ENCODE data around the gene SCLY. TPM values are rescaled to one million over a fixed set of nuclear protein-coding genes. Genes with fewer than 3 reads are reported as not detected.
"Not testable (repeated sequence)": the region's sequence is repeated elsewhere in the genome, so short reads cannot be mapped to it uniquely, and the experiment has no call there.

The SCLY gene
- total RNA-seq, 2 donors from 2014 or later, result 13.3 to 33.7 TPM

GRCh38 chr2:238046725-238047270 lies 14.0 kb upstream of the SCLY start:
- H3K4me1 ChIP-seq (ENCODE audit: control insufficient read depth in 1 of 2, low read depth in 2 of 2), result no peaks in the 10 kb centered on the region
- H3K27me3 ChIP-seq (replicated peaks; ENCODE audit: insufficient read depth), result no peaks in the 10 kb centered on the region
- ATAC-seq (ENCODE audit: insufficient number of reproducible peaks, low FRiP score, low read depth) (no peak), DNase-seq (ENCODE audit: low spot score) (no peak)
- no peak overlapping the region for H3K27ac ChIP-seq
- H3K9me3 ChIP-seq, result no peaks in the 10 kb centered on the region
- H3K4me3 ChIP-seq, result no peak overlapping the region
- no peak for TF ChIP-seq CTCF (IDR thresholded peaks at IDR 0.05)
- peaks cover 24% of the 10 kb centered on the region for H3K36me3 ChIP-seq

- ATAC-seq (ENCODE audit: insufficient number of reproducible peaks, low FRiP score, low read depth) (no peak), DNase-seq (ENCODE audit: low spot score) (no peak)
- no peak for TF ChIP-seq CTCF (IDR thresholded peaks at IDR 0.05)
- Histone ChIP-seq H3K36me3 (no peaks in the 10 kb centered on the region), H3K4me3 (no peak overlapping the region), H3K4me1 (ENCODE audit: control insufficient read depth in 1 of 2, low read depth in 2 of 2) (no peaks in the 10 kb centered on the region), H3K9me3 (no peaks in the 10 kb centered on the region), H3K27ac (no peak overlapping the region), H3K27me3 (replicated peaks; ENCODE audit: insufficient read depth) (no peaks in the 10 kb centered on the region)
These were observed 7.5 kb upstream of the SCLY start for GRCh38 chr2:238053191-238053776.

GRCh38 chr2:238055841-238056240 lies 5.0 kb upstream of the SCLY start:
- no peak overlapping the region for H3K27ac ChIP-seq
- ATAC-seq (ENCODE audit: insufficient number of reproducible peaks, low FRiP score, low read depth), result no peak
- H3K27me3 ChIP-seq (replicated peaks; ENCODE audit: insufficient read depth), result no peaks in the 10 kb centered on the region
- no peaks in the 10 kb centered on the region for H3K36me3 ChIP-seq
- TF ChIP-seq CTCF (IDR thresholded peaks at IDR 0.05), result no peak
- no peak overlapping the region for H3K4me3 ChIP-seq
- H3K4me1 ChIP-seq (ENCODE audit: control insufficient read depth in 1 of 2, low read depth in 2 of 2), result peaks cover 0 to 11% of the 10 kb centered on the region in 2 donors
- H3K9me3 ChIP-seq, result no peaks in the 10 kb centered on the region
- DNase-seq (ENCODE audit: low spot score), result no peak

GRCh38 chr2:238057696-238058575 lies 2.9 kb upstream of the SCLY start:
- not testable (repeated sequence) for H3K27me3 ChIP-seq (replicated peaks; ENCODE audit: insufficient read depth); H3K36me3 ChIP-seq; H3K9me3 ChIP-seq; H3K27ac ChIP-seq; DNase-seq (ENCODE audit: low spot score); H3K4me3 ChIP-seq; ATAC-seq (ENCODE audit: insufficient number of reproducible peaks, low FRiP score, low read depth)
- peaks cover 6 to 20% of the 10 kb centered on the region in 2 donors for H3K4me1 ChIP-seq (ENCODE audit: control insufficient read depth in 1 of 2, low read depth in 2 of 2)

- Histone ChIP-seq H3K27ac (no peak overlapping the region), H3K4me1 (ENCODE audit: control insufficient read depth in 1 of 2, low read depth in 2 of 2) (peaks cover 6 to 20% of the 10 kb centered on the region in 2 donors), H3K36me3 (no peaks in the 10 kb centered on the region), H3K27me3 (replicated peaks; ENCODE audit: insufficient read depth) (no peaks in the 10 kb centered on the region), H3K9me3 (no peaks in the 10 kb centered on the region), H3K4me3 (peak overlapping the region; percentile 80)
- DNase-seq (ENCODE audit: low spot score) (no peak), ATAC-seq (ENCODE audit: insufficient number of reproducible peaks, low FRiP score, low read depth) (no peak)
- TF ChIP-seq CTCF (IDR thresholded peaks at IDR 0.05), result no peak
These were observed 1.3 kb upstream of the SCLY start for GRCh38 chr2:238059505-238059904.

Data from thoracic aorta (tissue), 2 donors.